Endothelial cell of umbilical vein (primary cell): ENCODE measurements around the gene OTUD3. TPM values are rescaled to one million over a fixed set of nuclear protein-coding genes. Genes with fewer than 3 reads are reported as not detected.
"Not testable (repeated sequence)": the region's sequence is repeated elsewhere in the genome, so short reads cannot be mapped to it uniquely, and the experiment has no call there.

Experiments
- BruUV-seq: library from RNA; stranded (reverse); fragments of 400-500 nt; replicated peaks from 2 replicates; lab custom pipeline; 2021; lab: Mats Ljungman, UMichigan
- CTCF ChIA-PET: fragments of 300-600, 350-600 bp; sonication (Branson Sonifier 250); formaldehyde crosslinking; loops from one replicate; lab custom pipeline; 2021; ENCODE audit warnings: antibody characterized with exemption, inconsistent platforms; lab: Charles Lee
- POLR2A ChIA-PET: fragments of 300-600, 350-600 bp; sonication (Branson Sonifier 250); formaldehyde crosslinking; loops from one replicate; lab custom pipeline; 2021; ENCODE audit warnings: antibody characterized with exemption, inconsistent platforms; lab: Charles Lee
- DNase-seq: peaks from one replicate; pipeline ENCODE4 v3.0.0-alpha.2; 2011; ENCODE audit warnings: low read depth, low spot score
- FAIRE-seq: peaks from 2 replicates; lab custom pipeline; 2011; peaks lifted over from hg19 to GRCh38; lab: Jason Lieb, UNC
- H2AFZ ChIP-seq: 2 replicates; pipeline ENCODE4 v1.6.0; 2012; ENCODE audit warnings: low read depth, low read length, control low read depth, inconsistent platforms
- H3K27ac ChIP-seq: 2 replicates; pipeline ENCODE4 v1.5.1; 2011; ENCODE audit warnings: low read depth, mild to moderate bottlenecking, control low read depth, low read length, moderate library complexity; ENCODE audit not compliant: insufficient read depth
- H3K27me3 ChIP-seq, 2 experiments: 2 replicates each; pipeline versions ENCODE4 v1.6.0 to v1.6.1; 2011; ENCODE audit warnings: low read length in 2 of 2, mixed read lengths in 1 of 2; ENCODE audit not compliant: control insufficient read depth in 2 of 2, insufficient read depth in 2 of 2
- H3K36me3 ChIP-seq, 2 experiments: 2 replicates in 1 of 2; 3 replicates in 1 of 2; pipeline ENCODE4 v1.5.1; 2011; ENCODE audit warnings: low read length in 2 of 2, mild to moderate bottlenecking in 1 of 2, moderate library complexity in 1 of 2; ENCODE audit not compliant: control insufficient read depth in 2 of 2, insufficient read depth in 2 of 2; ENCODE audit errors: extremely low read depth in 1 of 2
- H3K4me1 ChIP-seq: 3 replicates; pipeline ENCODE4 v1.5.1; 2011; ENCODE audit warnings: mild to moderate bottlenecking, low read length; ENCODE audit not compliant: control insufficient read depth, insufficient read depth; ENCODE audit errors: extremely low read depth
- H3K4me2 ChIP-seq: 2 replicates; pipeline ENCODE4 v1.6.1; 2011; ENCODE audit warnings: low read length, control low read depth, mixed read lengths; ENCODE audit not compliant: insufficient read depth
- H3K4me3 ChIP-seq, 3 experiments: fragments of 200-600 bp in 1 of 3; sonication (generic), shearing (Covaris generic) in 1 of 3; replicated peaks in 1 of 3; 2 replicates each; pipeline ENCODE4 v1.5.1; 2011 to 2016; ENCODE audit warnings: control low read depth in 3 of 3, low read length in 3 of 3, mild to moderate bottlenecking in 2 of 3, inconsistent platforms in 1 of 3, low read depth in 1 of 3, moderate library complexity in 1 of 3; ENCODE audit not compliant: insufficient read depth in 1 of 3
- H3K79me2 ChIP-seq: 2 replicates; pipeline ENCODE4 v1.6.0; 2012; ENCODE audit warnings: low read length, inconsistent platforms; ENCODE audit not compliant: control insufficient read depth, insufficient read depth
- H3K9ac ChIP-seq: replicated peaks from 2 replicates; pipeline ENCODE3; 2011; ENCODE audit warnings: low read length, control low read depth; ENCODE audit not compliant: insufficient read depth; ENCODE audit errors: extremely low read depth
- H3K9me1 ChIP-seq: replicated peaks from 3 replicates; pipeline ENCODE4 v1.6.0; 2011; ENCODE audit warnings: mild to moderate bottlenecking, low read length; ENCODE audit not compliant: control insufficient read depth, insufficient read depth; ENCODE audit errors: extremely low read depth
- H3K9me3 ChIP-seq: replicated peaks from 2 replicates; pipeline ENCODE4 v1.5.1; 2012; ENCODE audit warnings: low read length, inconsistent platforms; ENCODE audit not compliant: control insufficient read depth, insufficient read depth
- H4K20me1 ChIP-seq: replicated peaks from 2 replicates; pipeline ENCODE3; 2011; ENCODE audit warnings: mild to moderate bottlenecking, low read length; ENCODE audit not compliant: control insufficient read depth, insufficient read depth; ENCODE audit errors: extremely low read depth
- EZH2 ChIP-seq: IDR thresholded peaks from 2 replicates; pipeline ENCODE4 v1.6.1; 2012; ENCODE audit warnings: borderline replicate concordance, low read depth, mild to moderate bottlenecking, moderate library complexity, low read length, inconsistent platforms; ENCODE audit not compliant: severe bottlenecking
- FOS ChIP-seq: IDR thresholded peaks from 2 replicates; pipeline ENCODE4 v1.6.1; 2011; ENCODE audit warnings: mild to moderate bottlenecking, low read length, moderate library complexity, borderline replicate concordance; ENCODE audit not compliant: insufficient read depth
- MYC ChIP-seq: IDR thresholded peaks from one replicate; pipeline ENCODE4 v1.6.1; 2011; ENCODE audit warnings: mild to moderate bottlenecking, low read depth, low read length
- POLR2A ChIP-seq: IDR thresholded peaks from 2 replicates; pipeline ENCODE4 v1.6.1; 2012; ENCODE audit warnings: low read depth, mild to moderate bottlenecking, control low read depth, low read length
- POLR2AphosphoS5 ChIP-seq: IDR thresholded peaks from 2 replicates; pipeline ENCODE4 v1.6.1; 2012; ENCODE audit warnings: low read depth, mild to moderate bottlenecking, control low read depth, low read length, moderate library complexity; ENCODE audit not compliant: insufficient read depth
- dilution Hi-C: fragments of 300-500 bp; cut with MboI; formaldehyde crosslinking; loops from one replicate; pipeline ENCODE4 v1.15.0; 2019; ENCODE audit warnings: low sequenced_read_pairs; ENCODE audit not compliant: extremely low pct_ligation_motif_present
- intact Hi-C: fragments of 100-400 bp; cut with micrococcal nuclease; formaldehyde crosslinking; loops from one replicate; pipeline ENCODE4 v1.10.0; 2022
- polyA plus RNA-seq, 4 experiments: library from polyadenylated mRNA; depleted of rRNA in 3 of 4; stranded (reverse) in 3 of 4; unstranded in 1 of 4; fragments of >200 nt; gene quantifications; 2 replicates each; pipeline versions ENCODE4 v1.2.1 to v1.2.3, GENCODE V29; 2011 to 2012; ENCODE audit warnings: missing spikeins in 1 of 4
- total RNA-seq: library from RNA; stranded (reverse); gene quantifications from 2 replicates; pipeline ENCODE4 v1.2.3, GENCODE V29; 2021

Gene OTUD3
- total and polyA plus RNA-seq, 2 donors (not counting 3 experiments of a cell fraction or from before 2014, with no cell fraction given) = 3.1 to 10.6 TPM

- H3K9ac ChIP-seq = no peak overlapping the region
- no peaks in the 10 kb centered on the region for H3K79me2 ChIP-seq
- no peak overlapping the region for H3K4me3 ChIP-seq
- H2AFZ ChIP-seq = no peak overlapping the region
- ChIA-PET POLR2A (no interaction called here), CTCF (interaction anchor here (0.7 to 1.4 kb wide), 2 partner anchors 84 to 141 kb away, joined by 4 to 5 read pairs; no protein-coding TSS in a partner anchor)
- no peaks in the 10 kb centered on the region for H3K36me3 ChIP-seq
- BruUV-seq = no TSS peak
- dilution Hi-C loops = no loop called here
- FAIRE-seq (no peak), DNase-seq (no peak)
- peaks cover 3% of the 10 kb centered on the region in 2 experiments for H3K27me3 ChIP-seq
- H3K4me2 ChIP-seq = no peak overlapping the region
- TF ChIP-seq POLR2AphosphoS5 = no peak
- no peak for TF ChIP-seq FOS
- TF ChIP-seq POLR2A = no peak
- no peak for TF ChIP-seq EZH2
- H3K27ac ChIP-seq = no peak overlapping the region
- intact Hi-C loops = no loop called here
- H3K9me1 ChIP-seq = no peaks in the 10 kb centered on the region
- H3K9me3 ChIP-seq = no peaks in the 10 kb centered on the region
- H4K20me1 ChIP-seq = no peaks in the 10 kb centered on the region
- no peaks in the 10 kb centered on the region for H3K4me1 ChIP-seq
Measured at GRCh38 chr1:19845555-19845954, 36.6 kb upstream of the OTUD3 start.

- BruUV-seq = no TSS peak
- H3K79me2 ChIP-seq = no peaks in the 10 kb centered on the region
- FAIRE-seq = no peak
- no peak for TF ChIP-seq MYC
- no peaks in the 10 kb centered on the region for H3K9me1 ChIP-seq
- dilution Hi-C loops (no loop called here), intact Hi-C loops (no loop called here)
- H3K9me3 ChIP-seq = no peaks in the 10 kb centered on the region
- no peak for DNase-seq
- no peak overlapping the region for H3K4me3 ChIP-seq
- H4K20me1 ChIP-seq = no peaks in the 10 kb centered on the region
- no peaks in the 10 kb centered on the region for H3K36me3 ChIP-seq
- CTCF ChIA-PET = no interaction called here
- H3K27me3 ChIP-seq = peaks cover 3% of the 10 kb centered on the region in 2 experiments
- no peak overlapping the region for H3K4me2 ChIP-seq
- no peaks in the 10 kb centered on the region for H3K4me1 ChIP-seq
- POLR2A ChIA-PET = no interaction called here
- no peak overlapping the region for H2AFZ ChIP-seq
- no peak overlapping the region for H3K9ac ChIP-seq
- no peak overlapping the region for H3K27ac ChIP-seq
Measured at GRCh38 chr1:19846338-19846737, 35.9 kb upstream of the OTUD3 start.

DNA sequence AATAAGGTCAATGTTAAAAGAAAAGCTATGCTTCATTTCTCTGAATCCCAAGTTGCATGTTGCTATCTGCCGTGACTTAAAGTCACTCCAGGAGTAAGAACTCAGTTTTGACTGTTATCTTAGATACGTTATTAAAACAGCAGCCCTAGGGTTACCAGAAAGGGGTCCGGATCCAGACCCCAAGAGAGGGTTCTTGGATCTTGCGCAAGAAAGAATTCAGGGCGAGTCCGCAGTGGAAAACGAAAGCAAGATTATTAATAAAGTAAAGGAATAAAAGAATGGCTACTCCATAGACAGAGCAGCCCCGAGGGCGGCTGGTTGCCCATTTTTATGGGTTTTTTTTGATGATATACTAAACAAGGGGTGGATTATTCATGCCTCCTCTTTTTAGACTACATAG, 34.9 kb upstream of the OTUD3 start:
- H3K4me1 ChIP-seq, H3K79me2 ChIP-seq, H3K36me3 ChIP-seq, FAIRE-seq, H3K9me1 ChIP-seq, dilution Hi-C loops, H3K9ac ChIP-seq, intact Hi-C loops, H3K4me3 ChIP-seq, H4K20me1 ChIP-seq, DNase-seq, H3K27ac ChIP-seq, BruUV-seq, H3K4me2 ChIP-seq, H3K9me3 ChIP-seq, H3K27me3 ChIP-seq, H2AFZ ChIP-seq, POLR2A ChIA-PET: not testable (repeated sequence)
- CTCF ChIA-PET = interaction anchor here (1.3 kb wide), 1 partner anchor 35 kb away, joined by 5 read pairs; the partner anchor contains the start of gene OTUD3

DNA sequence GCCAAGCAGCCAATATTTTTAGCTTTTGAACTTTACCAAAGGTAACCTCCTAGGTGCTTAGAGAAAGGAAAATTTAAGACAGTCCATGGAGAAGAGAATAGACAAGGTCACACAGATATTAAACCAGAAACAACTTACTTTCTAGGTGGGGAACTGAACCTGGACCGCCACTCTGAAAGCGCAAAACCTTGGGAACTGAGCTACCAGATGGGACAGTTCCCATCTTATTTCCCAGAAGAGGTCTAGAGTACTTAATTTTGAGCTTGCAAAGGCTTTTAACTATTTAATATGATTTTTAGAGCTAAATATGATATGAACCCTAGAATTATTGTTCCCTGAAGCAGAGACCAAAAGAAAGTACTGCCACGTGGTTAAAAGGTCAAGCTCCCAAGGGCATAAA, 32.9 kb upstream of the OTUD3 start:
- H3K27ac ChIP-seq, FAIRE-seq, H3K79me2 ChIP-seq, H2AFZ ChIP-seq, H3K36me3 ChIP-seq, H3K4me3 ChIP-seq, POLR2A ChIA-PET, intact Hi-C loops, H3K27me3 ChIP-seq, BruUV-seq, H3K4me1 ChIP-seq, DNase-seq, H3K9me3 ChIP-seq, H3K9me1 ChIP-seq, H3K4me2 ChIP-seq, H3K9ac ChIP-seq, dilution Hi-C loops, H4K20me1 ChIP-seq: not testable (repeated sequence)
- CTCF ChIA-PET = interaction anchor here (0.8 kb wide), 1 partner anchor 18 kb away, joined by 3 read pairs; no protein-coding TSS in a partner anchor
